ENCODE data around the gene RABAC1. TPM values are rescaled to one million over a fixed set of nuclear protein-coding genes. Genes with fewer than 3 reads are reported as not detected.

Gene RABAC1
- total and polyA plus RNA-seq, 11 donors, result 43.2 to 217 (median 87.6) TPM

DNA sequence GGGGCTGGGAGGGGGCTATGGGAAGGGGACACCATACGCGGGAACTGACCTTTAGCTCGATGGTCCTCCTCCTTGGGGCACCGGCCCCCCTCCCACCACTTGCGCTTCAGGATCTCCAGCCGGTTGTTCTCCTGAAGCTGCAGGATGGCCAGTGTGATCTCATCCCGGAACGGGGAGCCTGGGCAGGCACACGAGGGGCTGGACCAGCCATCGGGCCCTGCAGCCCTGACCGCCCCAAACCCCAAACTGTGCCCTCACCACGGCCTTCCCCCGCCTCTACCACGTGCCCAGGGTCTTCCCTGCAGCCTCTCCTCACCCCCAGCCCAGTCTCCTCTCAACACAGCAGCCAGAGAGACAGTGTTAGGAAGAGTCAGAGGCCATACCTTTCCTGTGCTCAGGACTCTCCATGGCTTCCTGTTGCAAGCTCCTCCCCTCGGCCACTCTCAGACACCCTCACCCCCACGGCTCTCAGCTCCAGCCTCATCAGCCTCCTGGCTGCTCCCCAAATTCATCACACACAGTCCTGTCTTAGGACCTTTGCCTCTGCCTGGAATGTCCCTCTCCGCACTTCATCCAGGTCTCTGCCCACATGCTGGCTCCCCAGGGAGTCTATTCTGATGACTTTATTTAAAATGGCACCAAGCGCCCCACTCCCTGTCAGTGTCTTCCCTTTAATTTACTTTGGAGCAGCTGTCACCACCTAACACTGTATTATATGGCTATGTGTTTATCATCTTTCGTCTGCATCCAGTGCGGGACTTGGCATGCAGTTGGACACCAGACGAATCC lies 44.6 kb upstream of the RABAC1 start:
- DNase-seq (peak in 1 of 5 donors; percentile 14), ATAC-seq (no peak)
- no peaks in the 10 kb centered on the region for H3K9me3 ChIP-seq
- H3K4me1 ChIP-seq, result peaks cover 0 to 5% (median 0%) of the 10 kb centered on the region in 12 donors
- H3K27me3 ChIP-seq, result peaks cover 0 to 34% (median 10%) of the 10 kb centered on the region in 9 donors
- no peak overlapping the region for H3K4me3 ChIP-seq
- intact Hi-C loops (cut with DNase I), result no loop called here
- no peak overlapping the region for H3K27ac ChIP-seq
- TF ChIP-seq, protein P1, sequence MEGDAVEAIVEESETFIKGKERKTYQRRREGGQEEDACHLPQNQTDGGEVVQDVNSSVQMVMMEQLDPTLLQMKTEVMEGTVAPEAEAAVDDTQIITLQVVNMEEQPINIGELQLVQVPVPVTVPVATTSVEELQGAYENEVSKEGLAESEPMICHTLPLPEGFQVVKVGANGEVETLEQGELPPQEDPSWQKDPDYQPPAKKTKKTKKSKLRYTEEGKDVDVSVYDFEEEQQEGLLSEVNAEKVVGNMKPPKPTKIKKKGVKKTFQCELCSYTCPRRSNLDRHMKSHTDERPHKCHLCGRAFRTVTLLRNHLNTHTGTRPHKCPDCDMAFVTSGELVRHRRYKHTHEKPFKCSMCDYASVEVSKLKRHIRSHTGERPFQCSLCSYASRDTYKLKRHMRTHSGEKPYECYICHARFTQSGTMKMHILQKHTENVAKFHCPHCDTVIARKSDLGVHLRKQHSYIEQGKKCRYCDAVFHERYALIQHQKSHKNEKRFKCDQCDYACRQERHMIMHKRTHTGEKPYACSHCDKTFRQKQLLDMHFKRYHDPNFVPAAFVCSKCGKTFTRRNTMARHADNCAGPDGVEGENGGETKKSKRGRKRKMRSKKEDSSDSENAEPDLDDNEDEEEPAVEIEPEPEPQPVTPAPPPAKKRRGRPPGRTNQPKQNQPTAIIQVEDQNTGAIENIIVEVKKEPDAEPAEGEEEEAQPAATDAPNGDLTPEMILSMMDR (IDR thresholded peaks at IDR 0.05), result no peak
- no peak for TF ChIP-seq POLR2A (IDR thresholded peaks at IDR 0.05)
- no peaks in the 10 kb centered on the region for H3K36me3 ChIP-seq
- 72 to 80% (median 76%) methylated on average over 17 to 21 of the region's 21 CpGs for WGBS, 4 donors

GRCh38 chr19:41999878-42000208 lies 40.7 kb upstream of the RABAC1 start:
- Histone ChIP-seq H3K36me3 (no peaks in the 10 kb centered on the region), H3K9me3 (no peaks in the 10 kb centered on the region), H3K27me3 (peaks cover 7 to 71% (median 18%) of the 10 kb centered on the region in 9 donors), H3K4me1 (peaks cover 0 to 18% (median 3%) of the 10 kb centered on the region in 12 donors), H3K27ac (no peak overlapping the region), H3K4me3 (no peak overlapping the region)
- ATAC-seq (no peak), DNase-seq (peak in 1 of 5 donors; percentile 18)
- intact Hi-C loops (cut with DNase I), result loop anchor here in 8 of 10 donors (2.0 to 5.0 kb wide), 6 partner anchors 32 to 91 kb away; partner anchors contain the start of gene ZNF574 (in 1 of the 8)
- WGBS, 4 donors, result 62 to 79% (median 69%) methylated on average over 7 of the region's 7 CpGs
- no peak for TF ChIP-seq POLR2A (IDR thresholded peaks at IDR 0.05)
- TF ChIP-seq, protein P1 (IDR thresholded peaks at IDR 0.05), result no peak

DNA sequence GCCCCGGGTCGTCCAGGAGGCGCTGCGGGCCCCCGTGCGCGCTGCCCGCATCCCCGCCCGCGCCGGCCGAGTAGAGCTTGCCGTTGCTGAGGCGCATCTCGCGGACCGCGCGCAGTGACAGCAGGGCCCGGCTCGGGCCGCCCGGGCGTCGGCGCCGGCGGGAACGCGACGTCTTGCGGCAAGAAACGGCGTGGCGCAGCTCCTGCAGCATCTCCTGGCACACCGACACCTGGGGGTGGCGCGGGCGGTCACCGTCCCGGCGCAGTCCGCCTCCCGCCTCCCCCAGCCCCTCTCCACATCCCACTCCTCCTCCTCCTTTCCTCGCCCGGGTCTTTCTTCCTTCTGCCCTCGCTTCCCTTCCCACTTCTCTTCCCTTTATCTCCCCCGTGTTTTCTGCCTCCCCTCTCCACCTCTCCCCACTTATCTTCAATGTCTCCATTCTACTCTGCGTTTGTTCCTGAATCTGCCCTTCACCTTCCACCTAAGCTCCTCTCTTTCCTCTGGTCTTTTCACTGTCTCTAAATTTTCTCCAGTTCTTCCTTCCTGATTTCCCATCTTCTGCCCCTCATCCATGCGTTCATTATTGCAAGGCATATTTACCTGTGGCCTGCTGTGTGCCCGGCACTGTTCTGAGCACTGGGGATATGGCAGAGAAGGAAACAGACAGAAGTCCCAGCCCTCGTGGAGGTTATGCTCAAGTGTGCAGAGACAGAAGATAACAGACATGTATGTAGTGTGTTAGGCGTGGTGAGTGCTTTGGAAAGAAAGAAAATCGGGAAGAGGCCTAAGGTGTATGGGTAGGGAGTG lies 40.2 kb upstream of the RABAC1 start:
- peak in 1 of 5 donors; percentile 58 for DNase-seq
- ATAC-seq, result no peak
- H3K4me3 ChIP-seq, result peak overlapping the region in 1 of 12 donors; percentile 37
- intact Hi-C loops (cut with DNase I), result loop anchor here in 8 of 10 donors (2.0 to 5.0 kb wide), 5 partner anchors 33 to 78 kb away; partner anchors contain the start of gene ZNF574 (in 1 of the 8)
- WGBS, 4 donors, result 9 to 19% (median 13%) methylated on average over 33 to 55 of the region's 55 CpGs
- no peak for TF ChIP-seq POLR2A (IDR thresholded peaks at IDR 0.05)
- TF ChIP-seq, protein P1 (IDR thresholded peaks at IDR 0.05), result no peak
- no peaks in the 10 kb centered on the region for H3K9me3 ChIP-seq
- peaks cover 7 to 77% (median 22%) of the 10 kb centered on the region in 9 donors for H3K27me3 ChIP-seq
- H3K4me1 ChIP-seq, result peaks cover 0 to 18% (median 3%) of the 10 kb centered on the region in 12 donors
- H3K36me3 ChIP-seq, result no peaks in the 10 kb centered on the region
- no peak overlapping the region for H3K27ac ChIP-seq

Measured in heart left ventricle (tissue), 16 donors.